H7 (cell line): ENCODE measurements around the gene IL20RB. TPM values are rescaled to one million over a fixed set of nuclear protein-coding genes. Genes with fewer than 3 reads are reported as not detected.

Source experiments
- total RNA-seq: library from RNA; depleted of rRNA; stranded (reverse); fragments of >200 nt; shearing (Covaris generic); gene quantifications from 2 replicates; pipeline ENCODE4 v1.2.3, GENCODE V29; 2014; rRNA removed

Gene IL20RB
- total RNA-seq, 1 experiment from 2014 or later = 3.2 TPM

Other genes starting within 250 kb of the IL20RB start
- gene STAG1, start 205.6 kb upstream of the IL20RB start, total RNA-seq = 10.5 and 11.6 TPM in 2 replicates
- 6.7 and 7.2 TPM in 2 replicates for gene SLC35G2, start 138.9 kb upstream of the IL20RB start, total RNA-seq
- gene NCK1, start 95.8 kb upstream of the IL20RB start, total RNA-seq = 19.4 and 25.9 TPM in 2 replicates